ENCODE data around the gene LINGO3. TPM values are rescaled to one million over a fixed set of nuclear protein-coding genes. Genes with fewer than 3 reads are reported as not detected.

LINGO3 gene
- total and polyA plus RNA-seq, 3 donors from 2014 or later, result 0.45 to 3.5 (median 2.1) TPM

DNA sequence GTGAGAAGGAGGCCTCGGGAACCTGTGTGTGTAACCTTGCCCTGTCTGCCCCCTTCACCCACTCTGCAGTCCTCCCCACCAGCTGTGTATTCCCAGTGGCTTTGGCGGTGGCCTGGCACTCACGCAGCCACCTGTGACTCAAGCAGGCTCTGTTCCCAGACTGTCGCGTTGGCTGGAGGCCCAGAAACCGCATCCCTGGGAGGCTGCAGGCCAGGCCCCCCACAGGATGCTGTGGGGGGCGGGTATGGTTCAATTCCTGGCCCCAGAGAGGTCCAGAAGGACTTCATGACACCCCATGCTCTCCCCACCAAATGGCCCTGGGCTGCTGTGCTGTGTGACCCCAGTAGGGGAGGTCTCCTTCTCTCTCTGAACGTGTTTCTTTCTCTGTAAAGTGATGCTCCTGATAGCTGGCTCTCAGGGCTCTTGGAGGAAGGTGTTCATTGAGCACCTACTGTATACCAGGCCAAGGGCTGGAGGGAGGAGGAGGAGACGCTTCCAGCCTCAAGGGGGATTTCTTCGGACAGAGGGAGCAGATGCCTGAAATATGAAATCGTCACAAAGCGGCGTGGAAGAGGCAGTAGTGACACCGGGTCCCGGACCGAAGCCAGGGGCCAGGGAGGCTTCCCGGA is 1.9 kb upstream of the LINGO3 start:
- intact Hi-C loops (cut with DNase I; ENCODE audit: low total_unique reads), result no loop called here
- 62 to 76% methylated on average over 11 to 17 of the region's 17 CpGs for WGBS, 2 donors
- TF ChIP-seq CTCF (IDR thresholded peaks at IDR 0.05) (no peak), POLR2A (IDR thresholded peaks at IDR 0.05) (no peak)
- DNase-seq, result peak; percentile 43
- Histone ChIP-seq H3K27me3 (no peaks in the 10 kb centered on the region), H3K27ac (no peak overlapping the region), H3K4me3 (no peak overlapping the region), H3K9me3 (no peaks in the 10 kb centered on the region), H3K36me3 (ENCODE audit: low read depth, missing control alignments) (no peaks in the 10 kb centered on the region), H3K4me1 (no peaks in the 10 kb centered on the region)

GRCh38 chr19:2307518-2308012 is 389 bp downstream of the LINGO3 start:
- H3K27ac ChIP-seq, result no peak overlapping the region
- no peaks in the 10 kb centered on the region for H3K36me3 ChIP-seq (ENCODE audit: low read depth, missing control alignments)
- no peak for DNase-seq
- TF ChIP-seq POLR2A (IDR thresholded peaks at IDR 0.05) (no peak), CTCF (IDR thresholded peaks at IDR 0.05) (no peak)
- WGBS, 2 donors, result 16 to 20% methylated on average over 6 to 30 of the region's 33 CpGs
- H3K9me3 ChIP-seq, result no peaks in the 10 kb centered on the region
- H3K27me3 ChIP-seq, result no peaks in the 10 kb centered on the region
- intact Hi-C loops (cut with DNase I; ENCODE audit: low total_unique reads), result no loop called here
- peak overlapping the region in 1 of 2 donors; percentile 20 for H3K4me3 ChIP-seq
- no peaks in the 10 kb centered on the region for H3K4me1 ChIP-seq

DNA sequence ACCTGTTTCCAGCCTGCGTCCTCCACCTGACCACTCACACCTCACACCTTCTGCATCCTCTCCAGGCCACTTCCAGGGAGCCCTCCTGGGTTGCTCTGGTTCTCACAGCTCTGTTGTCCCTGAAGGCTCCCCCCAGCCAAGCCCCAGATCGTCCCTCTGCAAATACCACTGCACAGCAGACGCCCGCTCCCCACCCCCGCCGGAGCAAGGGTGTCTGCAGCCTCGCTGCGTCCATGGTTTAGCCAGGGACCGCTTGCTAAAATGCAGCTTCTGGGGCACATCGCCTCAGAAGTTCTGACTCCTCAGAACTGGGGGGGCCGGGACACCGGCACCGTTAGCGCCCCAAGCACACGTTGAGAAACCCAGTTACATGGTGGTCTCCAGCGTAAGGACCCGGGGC is 983 bp downstream of the LINGO3 start:
- DNase-seq, result no peak
- Histone ChIP-seq H3K27me3 (no peaks in the 10 kb centered on the region), H3K4me3 (no peak overlapping the region), H3K4me1 (no peaks in the 10 kb centered on the region), H3K27ac (no peak overlapping the region), H3K9me3 (no peaks in the 10 kb centered on the region), H3K36me3 (ENCODE audit: low read depth, missing control alignments) (no peaks in the 10 kb centered on the region)
- no peak for TF ChIP-seq POLR2A (IDR thresholded peaks at IDR 0.05)
- TF ChIP-seq CTCF (IDR thresholded peaks at IDR 0.05), result no peak
- WGBS, 2 donors, result 63 to 89% methylated on average over 1 to 15 of the region's 17 CpGs
- intact Hi-C loops (cut with DNase I; ENCODE audit: low total_unique reads), result no loop called here

GRCh38 chr19:2306281-2306806 is 1.6 kb downstream of the LINGO3 start:
- intact Hi-C loops (cut with DNase I; ENCODE audit: low total_unique reads), result no loop called here
- H3K9me3 ChIP-seq, result no peaks in the 10 kb centered on the region
- 79% methylated on average over 17 to 19 of the region's 19 CpGs for WGBS, 2 donors
- no peak for DNase-seq
- H3K4me3 ChIP-seq, result no peak overlapping the region
- H3K27ac ChIP-seq, result no peak overlapping the region
- no peak for TF ChIP-seq CTCF (IDR thresholded peaks at IDR 0.05)
- TF ChIP-seq POLR2A (IDR thresholded peaks at IDR 0.05), result no peak
- H3K4me1 ChIP-seq, result no peaks in the 10 kb centered on the region
- H3K36me3 ChIP-seq (ENCODE audit: low read depth, missing control alignments), result no peaks in the 10 kb centered on the region
- no peaks in the 10 kb centered on the region for H3K27me3 ChIP-seq

Data from testis (tissue), 3 donors.